ENCODE measurements around the gene NAV2.

- TF ChIP-seq, protein P1, sequence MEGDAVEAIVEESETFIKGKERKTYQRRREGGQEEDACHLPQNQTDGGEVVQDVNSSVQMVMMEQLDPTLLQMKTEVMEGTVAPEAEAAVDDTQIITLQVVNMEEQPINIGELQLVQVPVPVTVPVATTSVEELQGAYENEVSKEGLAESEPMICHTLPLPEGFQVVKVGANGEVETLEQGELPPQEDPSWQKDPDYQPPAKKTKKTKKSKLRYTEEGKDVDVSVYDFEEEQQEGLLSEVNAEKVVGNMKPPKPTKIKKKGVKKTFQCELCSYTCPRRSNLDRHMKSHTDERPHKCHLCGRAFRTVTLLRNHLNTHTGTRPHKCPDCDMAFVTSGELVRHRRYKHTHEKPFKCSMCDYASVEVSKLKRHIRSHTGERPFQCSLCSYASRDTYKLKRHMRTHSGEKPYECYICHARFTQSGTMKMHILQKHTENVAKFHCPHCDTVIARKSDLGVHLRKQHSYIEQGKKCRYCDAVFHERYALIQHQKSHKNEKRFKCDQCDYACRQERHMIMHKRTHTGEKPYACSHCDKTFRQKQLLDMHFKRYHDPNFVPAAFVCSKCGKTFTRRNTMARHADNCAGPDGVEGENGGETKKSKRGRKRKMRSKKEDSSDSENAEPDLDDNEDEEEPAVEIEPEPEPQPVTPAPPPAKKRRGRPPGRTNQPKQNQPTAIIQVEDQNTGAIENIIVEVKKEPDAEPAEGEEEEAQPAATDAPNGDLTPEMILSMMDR (optimal IDR thresholded peaks at IDR 0.05 in 1 of 3, IDR thresholded peaks at IDR 0.05 in 1 of 3, conservative IDR thresholded peaks at IDR 0.05 in 1 of 3; ENCODE audit: extremely low read depth in 1 of 3, insufficient read depth in 2 of 3, low read length in 3 of 3): no peak
- TF ChIP-seq EZH2 (IDR thresholded peaks at IDR 0.05; ENCODE audit: low read length): no peak
Measured at GRCh38 chr11:19771463-19771862, 58.8 kb downstream of the NAV2 start.
